DMS153 treated with DMSO at 0.1 percent for 48 hours (cell line): ENCODE data around the gene CA5A.
"Not testable (repeated sequence)": the region's sequence is repeated elsewhere in the genome, so short reads cannot be mapped to it uniquely, and the experiment has no call there.

Source experiments
- DNase-seq: peaks from one replicate; lab custom pipeline; 2025; ENCODE audit not compliant: unreplicated experiment; lab: John Stamatoyannopoulos, UW

The CA5A gene

GRCh38 chr16:87936375-87937230, at the start of gene CA5A:
Gene CA5A, minus strand, starts transcription at chr16:87936529. Its CDS starts 79 bp downstream, at chr16:87936450.
- DNase-seq: no peak

GRCh38 chr16:87985493-87985892, 49.2 kb upstream of the CA5A start:
- DNase-seq: not testable (repeated sequence)

GRCh38 chr16:87984632-87985267, 48.4 kb upstream of the CA5A start:
- DNase-seq: no peak

- DNase-seq: not testable (repeated sequence)
Measured at GRCh38 chr16:87984180-87984579, 47.9 kb upstream of the CA5A start.

- not testable (repeated sequence) for DNase-seq
Measured at GRCh38 chr16:87983737-87984097, 47.4 kb upstream of the CA5A start.

GRCh38 chr16:87983072-87983736, 46.9 kb upstream of the CA5A start:
- not testable (repeated sequence) for DNase-seq

- no peak for DNase-seq
Measured at GRCh38 chr16:87982581-87983041, 46.3 kb upstream of the CA5A start.

GRCh38 chr16:87981376-87981775, 45.0 kb upstream of the CA5A start:
- not testable (repeated sequence) for DNase-seq

GRCh38 chr16:87979911-87980630, 43.7 kb upstream of the CA5A start:
- not testable (repeated sequence) for DNase-seq

- no peak for DNase-seq
Measured at GRCh38 chr16:87979352-87979751, 43.0 kb upstream of the CA5A start.

- no peak for DNase-seq
Measured at GRCh38 chr16:87978127-87978526, 41.8 kb upstream of the CA5A start.

GRCh38 chr16:87976665-87977064, 40.3 kb upstream of the CA5A start:
- DNase-seq: no peak

- DNase-seq: no peak
Measured at GRCh38 chr16:87974178-87974577, 37.8 kb upstream of the CA5A start.

GRCh38 chr16:87973717-87974116, 37.4 kb upstream of the CA5A start:
- no peak for DNase-seq

GRCh38 chr16:87971933-87972332, 35.6 kb upstream of the CA5A start:
- DNase-seq: no peak

GRCh38 chr16:87970186-87970585, 33.9 kb upstream of the CA5A start:
- DNase-seq: no peak

- no peak for DNase-seq
Measured at GRCh38 chr16:87968541-87968940, 32.2 kb upstream of the CA5A start.

GRCh38 chr16:87966685-87967185, 30.4 kb upstream of the CA5A start:
- DNase-seq: no peak

GRCh38 chr16:87966064-87966645, 29.8 kb upstream of the CA5A start:
- DNase-seq: no peak

GRCh38 chr16:87965417-87965816, 29.1 kb upstream of the CA5A start:
- DNase-seq: no peak
